Measurements from ENCODE around the gene ANKRD17. TPM values are rescaled to one million over a fixed set of nuclear protein-coding genes. Genes with fewer than 3 reads are reported as not detected.

The ANKRD17 gene
- total RNA-seq, 1 donor: 34.4 TPM

- Histone ChIP-seq H3K9me3 (ENCODE audit: low read depth, low read length) (no peaks in the 10 kb centered on the region), H3K4me3 (ENCODE audit: low read length) (no peak overlapping the region), H3K27me3 (ENCODE audit: insufficient read depth, low read length) (no peaks in the 10 kb centered on the region), H3K4me1 (ENCODE audit: insufficient read depth, low read length) (peaks cover 5% of the 10 kb centered on the region)
Observed at GRCh38 chr4:73193155-73193554, 65.4 kb downstream of the ANKRD17 start.

- Histone ChIP-seq H3K27me3 (ENCODE audit: insufficient read depth, low read length) (no peaks in the 10 kb centered on the region), H3K4me1 (ENCODE audit: insufficient read depth, low read length) (peaks cover 11% of the 10 kb centered on the region), H3K9me3 (ENCODE audit: low read depth, low read length) (no peaks in the 10 kb centered on the region), H3K4me3 (ENCODE audit: low read length) (no peak overlapping the region)
Observed at GRCh38 chr4:73189274-73189810, 69.3 kb downstream of the ANKRD17 start.

- Histone ChIP-seq H3K4me3 (ENCODE audit: low read length) (no peak overlapping the region), H3K27me3 (ENCODE audit: insufficient read depth, low read length) (no peaks in the 10 kb centered on the region), H3K4me1 (ENCODE audit: insufficient read depth, low read length) (peaks cover 6% of the 10 kb centered on the region), H3K9me3 (ENCODE audit: low read depth, low read length) (no peaks in the 10 kb centered on the region)
Observed at GRCh38 chr4:73187325-73187724, 71.3 kb downstream of the ANKRD17 start.

- H3K4me3 ChIP-seq (ENCODE audit: low read length): no peak overlapping the region
- no peaks in the 10 kb centered on the region for H3K9me3 ChIP-seq (ENCODE audit: low read depth, low read length)
- peaks cover 12% of the 10 kb centered on the region for H3K4me1 ChIP-seq (ENCODE audit: insufficient read depth, low read length)
- H3K27me3 ChIP-seq (ENCODE audit: insufficient read depth, low read length): no peaks in the 10 kb centered on the region
Observed at GRCh38 chr4:73185903-73186302, 72.7 kb downstream of the ANKRD17 start.

GRCh38 chr4:73181231-73181630 is 77.4 kb downstream of the ANKRD17 start:
- no peak overlapping the region for H3K4me3 ChIP-seq (ENCODE audit: low read length)
- peaks cover 6% of the 10 kb centered on the region for H3K4me1 ChIP-seq (ENCODE audit: insufficient read depth, low read length)
- H3K9me3 ChIP-seq (ENCODE audit: low read depth, low read length): no peaks in the 10 kb centered on the region
- H3K27me3 ChIP-seq (ENCODE audit: insufficient read depth, low read length): no peaks in the 10 kb centered on the region

GRCh38 chr4:73178389-73178788 is 80.2 kb downstream of the ANKRD17 start:
- Histone ChIP-seq H3K4me1 (ENCODE audit: insufficient read depth, low read length) (peaks cover 6% of the 10 kb centered on the region), H3K9me3 (ENCODE audit: low read depth, low read length) (peaks cover 7% of the 10 kb centered on the region), H3K27me3 (ENCODE audit: insufficient read depth, low read length) (no peaks in the 10 kb centered on the region), H3K4me3 (ENCODE audit: low read length) (no peak overlapping the region)

- Histone ChIP-seq H3K9me3 (ENCODE audit: low read depth, low read length) (peaks cover 8% of the 10 kb centered on the region), H3K4me1 (ENCODE audit: insufficient read depth, low read length) (no peaks in the 10 kb centered on the region), H3K27me3 (ENCODE audit: insufficient read depth, low read length) (no peaks in the 10 kb centered on the region)
Observed at GRCh38 chr4:73172161-73172560, 86.4 kb downstream of the ANKRD17 start.

GRCh38 chr4:73170518-73171198 is 87.9 kb downstream of the ANKRD17 start:
- Histone ChIP-seq H3K4me1 (ENCODE audit: insufficient read depth, low read length) (no peaks in the 10 kb centered on the region), H3K4me3 (ENCODE audit: low read length) (no peak overlapping the region), H3K9me3 (ENCODE audit: low read depth, low read length) (peaks cover 20% of the 10 kb centered on the region), H3K27me3 (ENCODE audit: insufficient read depth, low read length) (no peaks in the 10 kb centered on the region)

More at GRCh38 chr4:73172161-73172560, 86.4 kb downstream of the ANKRD17 start:
- H3K4me3 ChIP-seq (ENCODE audit: low read length): no peak overlapping the region

GRCh38 chr4:73166212-73166611 is 92.4 kb downstream of the ANKRD17 start:
- no peak overlapping the region for H3K4me3 ChIP-seq (ENCODE audit: low read length)
- no peaks in the 10 kb centered on the region for H3K4me1 ChIP-seq (ENCODE audit: insufficient read depth, low read length)
- H3K27me3 ChIP-seq (ENCODE audit: insufficient read depth, low read length): no peaks in the 10 kb centered on the region
- peaks cover 14% of the 10 kb centered on the region for H3K9me3 ChIP-seq (ENCODE audit: low read depth, low read length)

GRCh38 chr4:73161527-73162185 is 96.9 kb downstream of the ANKRD17 start:
- Histone ChIP-seq H3K27me3 (ENCODE audit: insufficient read depth, low read length) (no peaks in the 10 kb centered on the region), H3K4me3 (ENCODE audit: low read length) (no peak overlapping the region), H3K4me1 (ENCODE audit: insufficient read depth, low read length) (no peaks in the 10 kb centered on the region), H3K9me3 (ENCODE audit: low read depth, low read length) (peaks cover 7% of the 10 kb centered on the region)

GRCh38 chr4:73156394-73156793 is 102.2 kb downstream of the ANKRD17 start:
- H3K9me3 ChIP-seq (ENCODE audit: low read depth, low read length): no peaks in the 10 kb centered on the region
- no peaks in the 10 kb centered on the region for H3K4me1 ChIP-seq (ENCODE audit: insufficient read depth, low read length)
- H3K4me3 ChIP-seq (ENCODE audit: low read length): no peak overlapping the region
- H3K27me3 ChIP-seq (ENCODE audit: insufficient read depth, low read length): no peaks in the 10 kb centered on the region

GRCh38 chr4:73152893-73153292 is 105.7 kb downstream of the ANKRD17 start:
- no peak overlapping the region for H3K4me3 ChIP-seq (ENCODE audit: low read length)
- no peaks in the 10 kb centered on the region for H3K27me3 ChIP-seq (ENCODE audit: insufficient read depth, low read length)
- H3K9me3 ChIP-seq (ENCODE audit: low read depth, low read length): no peaks in the 10 kb centered on the region
- H3K4me1 ChIP-seq (ENCODE audit: insufficient read depth, low read length): no peaks in the 10 kb centered on the region

- no peak overlapping the region for H3K4me3 ChIP-seq (ENCODE audit: low read length)
- no peaks in the 10 kb centered on the region for H3K27me3 ChIP-seq (ENCODE audit: insufficient read depth, low read length)
- H3K9me3 ChIP-seq (ENCODE audit: low read depth, low read length): no peaks in the 10 kb centered on the region
Observed at GRCh38 chr4:73142995-73143547, 115.5 kb downstream of the ANKRD17 start.

GRCh38 chr4:73139991-73140390 is 118.6 kb downstream of the ANKRD17 start:
- Histone ChIP-seq H3K27me3 (ENCODE audit: insufficient read depth, low read length) (no peaks in the 10 kb centered on the region), H3K9me3 (ENCODE audit: low read depth, low read length) (no peaks in the 10 kb centered on the region), H3K4me1 (ENCODE audit: insufficient read depth, low read length) (no peaks in the 10 kb centered on the region), H3K4me3 (ENCODE audit: low read length) (no peak overlapping the region)

More at GRCh38 chr4:73142995-73143547, 115.5 kb downstream of the ANKRD17 start:
- no peaks in the 10 kb centered on the region for H3K4me1 ChIP-seq (ENCODE audit: insufficient read depth, low read length)

GRCh38 chr4:73139245-73139644 is 119.4 kb downstream of the ANKRD17 start:
- Histone ChIP-seq H3K4me1 (ENCODE audit: insufficient read depth, low read length) (no peaks in the 10 kb centered on the region), H3K27me3 (ENCODE audit: insufficient read depth, low read length) (no peaks in the 10 kb centered on the region), H3K4me3 (ENCODE audit: low read length) (no peak overlapping the region), H3K9me3 (ENCODE audit: low read depth, low read length) (no peaks in the 10 kb centered on the region)

Measured in mononuclear cell (primary cell).